NCI-H82 treated with DMSO at 0.1 percent for 48 hours (cell line): Measurements from ENCODE around the gene P2RY6.

Experiments used
- DNase-seq: peaks from one replicate; lab custom pipeline; 2025; ENCODE audit not compliant: unreplicated experiment; lab: John Stamatoyannopoulos, UW

The P2RY6 gene

DNA sequence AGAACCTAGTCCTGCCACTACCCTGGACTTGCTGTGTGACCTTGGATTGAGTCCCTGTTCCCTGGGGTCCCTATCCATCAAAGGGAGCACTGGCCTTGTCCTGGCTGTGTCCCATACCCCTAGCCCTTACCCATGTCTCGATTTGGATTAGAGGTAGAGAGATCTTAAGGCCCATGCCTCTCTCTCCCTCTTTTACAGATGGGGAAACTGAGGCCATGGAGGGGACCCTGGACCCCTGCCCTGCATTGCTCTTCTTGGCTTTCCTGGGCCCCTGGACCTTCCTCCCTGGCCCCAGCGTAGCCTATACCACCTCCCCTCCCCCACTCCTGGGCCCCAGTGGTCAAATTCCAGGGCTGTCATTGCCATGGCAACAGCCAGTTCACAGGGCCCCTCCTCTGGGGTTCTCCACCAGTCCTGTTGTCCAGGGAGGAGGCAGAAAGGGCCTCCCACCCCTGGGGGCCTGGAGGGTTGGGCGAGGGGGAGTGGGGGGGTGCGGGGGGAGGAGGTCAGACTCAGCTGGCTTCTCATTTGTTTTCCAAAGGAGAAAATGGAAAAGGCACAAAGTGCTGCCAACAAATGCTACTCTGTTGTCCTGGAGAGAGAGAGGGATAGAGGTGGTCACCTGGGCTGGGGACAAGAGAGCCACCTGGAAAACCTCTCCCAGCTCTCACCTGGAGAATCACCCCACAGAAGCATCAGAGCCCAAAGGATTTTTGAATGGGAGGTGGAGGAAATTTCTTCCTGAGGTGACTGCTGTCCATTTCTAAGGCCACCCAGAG is 59.2 kb downstream of the P2RY6 start:
- no peak for DNase-seq

DNA sequence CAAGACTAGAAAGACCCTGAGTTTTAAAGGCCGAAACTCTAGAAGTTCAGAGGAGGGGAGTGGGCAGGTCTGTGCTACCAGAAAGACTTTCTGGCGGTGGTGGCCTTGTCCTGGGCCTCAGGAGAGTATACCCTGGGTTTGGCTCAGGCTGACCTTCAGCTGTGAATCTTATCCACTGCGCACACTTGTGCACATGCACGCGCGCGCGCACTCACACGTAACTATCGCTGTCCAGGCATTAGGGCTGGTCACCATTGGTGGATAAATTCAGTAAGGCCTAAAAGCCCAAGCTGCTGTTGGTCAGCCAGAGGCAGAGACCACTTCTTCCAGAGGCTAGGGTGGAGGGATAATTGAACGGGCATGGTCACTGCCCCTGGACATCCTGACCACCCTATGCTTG is 61.0 kb downstream of the P2RY6 start:
- DNase-seq: no peak

DNA sequence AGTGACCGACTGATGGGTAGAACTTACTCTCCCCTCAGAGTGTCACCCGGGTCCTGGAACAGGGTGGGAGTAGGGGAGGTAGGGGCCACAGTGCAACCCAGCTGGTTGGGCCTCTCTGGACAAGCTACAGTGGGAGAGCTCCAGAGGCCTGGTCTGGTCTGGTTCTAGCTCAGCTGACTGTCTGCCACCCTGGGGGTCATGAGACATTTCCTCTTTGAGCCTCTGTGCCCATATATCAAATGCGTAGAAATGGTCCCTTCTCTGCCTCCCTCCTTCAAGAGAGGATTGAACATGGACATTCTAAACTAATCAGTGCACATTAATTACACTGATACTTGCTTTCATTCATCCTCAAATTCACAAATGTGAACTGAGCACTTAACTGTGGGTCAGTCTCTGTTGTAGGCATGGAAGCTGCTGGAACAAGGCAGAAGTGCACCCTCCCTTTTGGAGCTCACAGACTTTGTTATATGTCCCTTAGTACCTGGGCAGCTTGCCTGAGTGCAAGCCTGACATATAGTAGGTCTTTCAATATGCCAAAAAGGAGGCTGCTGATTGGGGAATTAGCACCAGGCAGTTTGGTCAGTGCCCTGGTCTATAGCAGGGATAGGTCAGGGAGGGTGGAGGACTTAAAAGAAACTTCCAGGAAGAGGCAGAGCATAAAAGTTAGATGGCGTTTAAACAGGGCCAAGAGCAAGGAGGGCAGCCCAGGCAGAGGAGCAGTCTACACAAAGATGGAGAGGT is 61.7 kb downstream of the P2RY6 start:
- DNase-seq: no peak

- no peak for DNase-seq
Measured at GRCh38 chr11:73334384-73335203, 62.5 kb downstream of the P2RY6 start.

GRCh38 chr11:73335204-73335923 is 63.2 kb downstream of the P2RY6 start:
- peak; percentile 63 for DNase-seq

- no peak for DNase-seq
Measured at GRCh38 chr11:73337846-73338245, 65.7 kb downstream of the P2RY6 start.

- DNase-seq: no peak
Measured at GRCh38 chr11:73338279-73338678, 66.1 kb downstream of the P2RY6 start.

DNA sequence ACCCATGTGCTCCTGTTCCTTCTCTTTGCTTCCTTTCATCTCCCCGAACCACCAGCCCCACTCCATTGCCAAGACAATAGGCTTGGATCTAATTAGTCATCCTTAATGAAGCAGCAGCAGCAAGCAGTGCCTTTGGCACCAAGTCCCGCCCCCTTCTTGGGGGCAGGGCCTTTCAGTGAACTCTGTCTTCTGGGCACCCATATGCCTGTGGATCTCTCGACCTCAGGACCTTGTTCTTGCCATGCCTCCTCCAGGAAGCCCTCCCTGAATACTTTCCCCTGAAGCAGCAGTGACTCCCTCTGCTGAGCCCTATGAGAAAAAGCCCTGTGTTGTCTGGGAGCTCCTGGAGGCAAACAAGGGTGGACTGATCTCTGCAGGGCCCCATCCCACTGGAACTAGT is 68.0 kb downstream of the P2RY6 start:
- DNase-seq: no peak

DNA sequence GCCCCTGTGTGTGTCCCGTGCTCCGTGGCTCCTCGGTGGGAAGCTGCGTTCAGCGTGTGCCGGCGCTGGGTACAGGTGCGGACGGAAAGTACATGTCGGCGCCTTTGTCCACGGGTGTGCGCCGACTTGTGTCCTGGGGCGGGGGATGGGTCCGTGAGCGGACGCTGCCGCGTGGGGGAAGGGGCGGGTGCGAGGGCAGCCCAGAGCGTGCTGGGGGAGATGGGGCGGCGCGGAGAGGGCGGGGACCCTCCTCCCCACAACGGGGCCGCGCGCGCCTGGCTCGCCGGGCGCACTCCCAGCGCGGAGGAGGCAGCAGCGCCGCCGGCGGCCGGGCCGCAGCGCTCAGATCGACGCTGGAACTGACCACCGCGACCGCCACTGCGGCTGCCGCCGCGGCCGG is 70.5 kb downstream of the P2RY6 start:
- no peak for DNase-seq

GRCh38 chr11:73343076-73343873 is 71.1 kb downstream of the P2RY6 start:
- DNase-seq: no peak

DNA sequence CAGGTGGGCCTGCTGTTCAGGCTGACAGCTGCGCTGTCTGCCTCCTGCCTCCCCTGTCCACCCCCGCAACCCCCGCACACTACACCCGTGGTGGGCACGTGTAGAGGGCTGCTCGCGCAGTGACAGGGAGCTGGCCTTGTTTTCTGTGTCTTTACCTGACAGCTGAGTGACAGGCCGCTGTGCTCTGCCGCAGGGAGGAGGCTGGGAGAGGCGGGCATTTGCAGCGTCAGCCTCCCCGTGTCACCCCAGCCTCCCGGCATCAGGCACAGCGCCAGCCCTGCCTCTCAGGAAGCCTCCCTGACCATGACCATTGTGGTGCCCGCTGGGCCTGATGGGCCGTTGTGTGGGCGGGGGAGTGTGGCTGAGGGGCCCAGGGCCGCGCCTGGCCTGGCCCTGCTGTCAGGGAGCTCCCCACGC is 72.1 kb downstream of the P2RY6 start:
- DNase-seq: no peak

DNA sequence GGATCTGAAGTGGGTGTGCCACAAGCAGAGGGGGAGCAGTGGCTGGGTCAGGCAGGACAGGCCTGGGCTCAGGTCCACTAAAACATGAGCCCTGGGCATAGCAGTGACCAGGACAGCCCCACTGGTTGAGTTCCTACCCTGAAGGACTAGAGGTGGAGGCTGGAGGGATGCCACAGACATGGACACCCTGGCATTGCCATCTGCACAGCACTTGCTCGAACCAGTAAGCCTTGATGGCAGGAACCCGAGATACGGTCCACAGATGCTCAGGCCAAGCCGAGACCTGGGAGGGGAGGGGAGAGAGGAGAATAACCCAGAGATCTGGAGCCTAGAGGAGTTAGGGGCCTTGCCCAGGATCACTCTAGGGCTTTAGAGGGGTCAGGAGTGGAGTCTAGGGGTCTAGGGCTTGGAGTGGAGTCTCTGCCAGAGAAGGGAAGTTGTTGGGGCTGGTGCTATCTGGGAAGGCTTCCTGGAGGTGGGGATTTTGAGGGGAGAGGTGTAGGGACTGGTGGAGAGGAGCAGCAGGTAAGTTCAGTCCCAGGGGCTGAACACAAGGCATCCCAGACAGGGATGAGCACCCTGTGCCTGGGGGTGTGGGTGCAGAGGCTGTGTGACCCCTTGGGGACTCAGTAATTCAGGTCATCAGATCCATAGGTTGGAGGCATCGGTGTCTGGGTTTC is 73.5 kb downstream of the P2RY6 start:
- no peak for DNase-seq

- no peak for DNase-seq
Measured at GRCh38 chr11:73346186-73346935, 74.2 kb downstream of the P2RY6 start.

GRCh38 chr11:73347067-73347466 is 74.9 kb downstream of the P2RY6 start:
- DNase-seq: no peak
